Right cardiac atrium (tissue), 5 donors: ENCODE data around the gene TRPC3. TPM values are rescaled to one million over a fixed set of nuclear protein-coding genes. Genes with fewer than 3 reads are reported as not detected.

ENCODE experiments used
- ATAC-seq, 2 donors: fragments of 200-7000 bp; cut with Tn5 transposase; one replicate each; pipeline versions ENCODE4 v1.8.0 to v1.9.1; 2020; ENCODE audit warnings: moderate library complexity in 2 of 2, mild to moderate bottlenecking in 1 of 2
- DNase-seq, 3 donors: peaks; one replicate each; pipeline ENCODE4 v3.0.0-alpha.2; 2020
- H3K27ac ChIP-seq: one replicate; pipeline ENCODE4 v1.5.1; 2013; ENCODE audit warnings: mild to moderate bottlenecking, low read length, control low read depth, moderate library complexity
- H3K27me3 ChIP-seq: one replicate; pipeline ENCODE4 v1.6.1; 2013; ENCODE audit not compliant: control insufficient read depth, insufficient read depth
- H3K4me1 ChIP-seq: one replicate; pipeline ENCODE4 v1.6.1; 2013; ENCODE audit warnings: low read length; ENCODE audit not compliant: control insufficient read depth, insufficient read depth
- H3K4me3 ChIP-seq: one replicate; pipeline ENCODE4 v1.5.1; 2013; ENCODE audit warnings: low read length, control low read depth
- H3K9me3 ChIP-seq: one replicate; pipeline ENCODE4 v1.6.1; 2013; ENCODE audit warnings: low read length; ENCODE audit not compliant: control insufficient read depth
- WGBS: extraction: QIAGEN DNeasy Blood & Tissue Kit; methylation state at CpG from one replicate; pipeline ENCODE4 v1.1.7; 2013; 5-methylcytosine and 5-hydroxymethylcytosine counted together
- intact Hi-C, 4 donors: fragments of 100-400 bp; cut with DNase I; formaldehyde crosslinking; loops; one replicate each; pipeline versions ENCODE4 v1.11.0 to v1.14.0; 2022 to 2023
- polyA plus RNA-seq: library from polyadenylated mRNA; stranded (reverse); fragments of 200-250 nt; gene quantifications from one replicate; pipeline ENCODE4 v1.2.3, GENCODE V29; 2013
- total RNA-seq, 4 donors: library from RNA; stranded (reverse); fragmentation: NEBNext Ultra II Directional; extraction: Animal tissue kit (Norgen Biotek cat#: 25700); gene quantifications; one replicate each; pipeline ENCODE4 v1.2.1, GENCODE V29; 2021
- donor health status: healthy with polysubstance abuse.
- donor health status: DM: no; HTN: yes; CAD: no.
- donor health status: DM: no; HTN: no; CAD: no.
- donor health status: DM: no; HTN: yes; CAD: no; lungs with severe emphysema.
- donor health status: DM: yes; HTN: yes; CAD: no.

TRPC3 gene
- total and polyA plus RNA-seq, 5 donors = 0.09 to 0.34 (median 0.20) TPM

DNA sequence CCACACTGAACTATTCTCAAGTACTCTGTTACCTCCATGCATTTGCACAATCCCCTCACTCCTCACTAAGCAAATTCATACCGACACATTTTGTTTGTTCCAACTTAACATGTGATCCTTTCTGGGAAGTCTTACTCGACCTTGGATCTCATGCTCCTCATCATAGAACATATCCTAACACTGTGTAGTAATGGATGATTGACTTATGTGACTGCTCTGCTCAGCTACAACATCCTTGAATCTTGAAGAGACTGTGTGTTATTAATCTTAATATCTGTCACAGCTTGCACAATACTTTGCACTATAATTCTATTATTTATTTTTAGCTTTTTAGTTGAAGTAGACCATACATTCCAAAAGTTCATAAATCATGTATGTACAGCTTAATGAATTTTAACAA is 23.9 kb upstream of the TRPC3 start:
- ATAC-seq = no peak
- Histone ChIP-seq H3K9me3 (no peaks in the 10 kb centered on the region), H3K27ac (no peak overlapping the region), H3K4me3 (no peak overlapping the region), H3K27me3 (no peaks in the 10 kb centered on the region), H3K4me1 (no peaks in the 10 kb centered on the region)
- WGBS = 68% methylated on average over 2 of the region's 2 CpGs
- intact Hi-C loops = no loop called here
- no peak for DNase-seq

DNA sequence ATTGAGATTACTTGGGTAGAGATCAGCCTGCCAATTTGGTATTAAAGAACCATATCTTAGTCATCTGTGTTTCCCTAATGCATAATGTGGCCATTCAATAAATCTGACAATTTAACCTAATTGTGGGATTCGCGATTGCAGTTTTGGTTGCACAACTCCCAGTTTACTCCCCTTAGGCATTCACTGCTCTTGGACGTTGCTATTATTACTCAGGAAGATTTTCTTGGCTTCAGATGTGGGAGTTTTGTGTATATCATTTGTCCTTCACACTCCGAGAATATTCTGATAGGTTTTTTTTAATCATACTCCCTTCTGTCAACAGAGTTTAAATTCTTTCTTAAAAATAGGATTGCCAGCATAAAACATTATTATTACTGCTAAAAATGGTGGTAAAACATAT is 22.0 kb upstream of the TRPC3 start:
- no peak for ATAC-seq
- H3K9me3 ChIP-seq = no peaks in the 10 kb centered on the region
- intact Hi-C loops = no loop called here

GRCh38 chr4:121968859-121969258 is 17.0 kb upstream of the TRPC3 start:
- intact Hi-C loops = no loop called here
- Histone ChIP-seq H3K27me3 (no peaks in the 10 kb centered on the region), H3K9me3 (no peaks in the 10 kb centered on the region), H3K4me1 (no peaks in the 10 kb centered on the region), H3K27ac (no peak overlapping the region), H3K4me3 (no peak overlapping the region)
- WGBS = 68% methylated on average over 1 of the region's 1 CpG
- ATAC-seq (no peak), DNase-seq (no peak)

More for the DNA sequence above, 22.0 kb upstream of the TRPC3 start:
- DNase-seq = no peak
- Histone ChIP-seq H3K4me3 (no peak overlapping the region), H3K4me1 (no peaks in the 10 kb centered on the region), H3K27me3 (no peaks in the 10 kb centered on the region), H3K27ac (no peak overlapping the region)
- 49% methylated on average over 4 of the region's 4 CpGs for WGBS

GRCh38 chr4:121964958-121965357 is 13.1 kb upstream of the TRPC3 start:
- intact Hi-C loops = no loop called here
- Histone ChIP-seq H3K4me3 (no peak overlapping the region), H3K27me3 (no peaks in the 10 kb centered on the region), H3K27ac (no peak overlapping the region), H3K4me1 (no peaks in the 10 kb centered on the region), H3K9me3 (no peaks in the 10 kb centered on the region)
- ATAC-seq (no peak), DNase-seq (no peak)
- WGBS = 91% methylated on average over 1 of the region's 1 CpG

GRCh38 chr4:121960818-121961217 is 9.0 kb upstream of the TRPC3 start:
- WGBS = 64% methylated on average over 1 of the region's 1 CpG
- ATAC-seq = no peak
- no peaks in the 10 kb centered on the region for H3K27me3 ChIP-seq

GRCh38 chr4:121958777-121959176 is 6.9 kb upstream of the TRPC3 start:
- no peak for ATAC-seq

More at GRCh38 chr4:121960818-121961217, 9.0 kb upstream of the TRPC3 start:
- Histone ChIP-seq H3K9me3 (no peaks in the 10 kb centered on the region), H3K4me1 (no peaks in the 10 kb centered on the region), H3K27ac (no peak overlapping the region), H3K4me3 (no peak overlapping the region)
- intact Hi-C loops = no loop called here
- DNase-seq = no peak

GRCh38 chr4:121957266-121957665 is 5.4 kb upstream of the TRPC3 start:
- Histone ChIP-seq H3K27me3 (peaks cover 3% of the 10 kb centered on the region), H3K27ac (no peak overlapping the region), H3K4me1 (no peaks in the 10 kb centered on the region), H3K4me3 (no peak overlapping the region), H3K9me3 (no peaks in the 10 kb centered on the region)
- 96% methylated on average over 3 of the region's 3 CpGs for WGBS
- intact Hi-C loops = no loop called here
- DNase-seq (no peak), ATAC-seq (no peak)

More at GRCh38 chr4:121958777-121959176, 6.9 kb upstream of the TRPC3 start:
- Histone ChIP-seq H3K27me3 (peaks cover 3% of the 10 kb centered on the region), H3K9me3 (no peaks in the 10 kb centered on the region), H3K27ac (no peak overlapping the region), H3K4me1 (no peaks in the 10 kb centered on the region), H3K4me3 (no peak overlapping the region)
- no peak for DNase-seq
- WGBS = 80% methylated on average over 2 of the region's 2 CpGs
- intact Hi-C loops = no loop called here

DNA sequence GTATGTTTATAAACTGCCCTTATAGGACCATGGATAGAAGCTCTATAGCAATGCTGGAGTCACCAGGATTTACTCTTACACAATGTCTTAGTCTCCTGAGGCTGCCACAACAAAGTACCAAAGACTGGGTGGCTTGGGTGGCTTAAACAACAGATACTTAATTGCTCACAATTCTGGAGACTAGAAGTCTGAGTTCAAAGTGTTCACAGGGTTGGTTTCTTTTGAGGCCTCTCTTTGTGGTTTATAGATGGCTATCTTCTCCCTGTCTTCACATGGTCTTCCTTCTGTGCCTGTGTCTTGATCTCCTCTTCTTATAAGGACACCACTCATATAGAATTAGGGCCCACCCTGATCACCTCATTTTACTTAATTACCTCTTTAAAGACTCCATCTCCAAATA is 2.0 kb upstream of the TRPC3 start:
- H3K27me3 ChIP-seq = peaks cover 3% of the 10 kb centered on the region
- intact Hi-C loops = no loop called here
- no peak overlapping the region for H3K27ac ChIP-seq
- no peaks in the 10 kb centered on the region for H3K4me1 ChIP-seq
- no peak for DNase-seq
- H3K9me3 ChIP-seq = no peaks in the 10 kb centered on the region
- no peak for ATAC-seq
- H3K4me3 ChIP-seq = no peak overlapping the region

- no peaks in the 10 kb centered on the region for H3K9me3 ChIP-seq
- H3K27me3 ChIP-seq = peaks cover 3% of the 10 kb centered on the region
- 50% methylated on average over 7 of the region's 7 CpGs for WGBS
- DNase-seq = no peak
- H3K4me3 ChIP-seq = peak overlapping the region; percentile 68
- no peak overlapping the region for H3K27ac ChIP-seq
- intact Hi-C loops = no loop called here
- no peaks in the 10 kb centered on the region for H3K4me1 ChIP-seq
- no peak for ATAC-seq
These were observed 430 bp upstream of the TRPC3 start for GRCh38 chr4:121952290-121952689.

DNA sequence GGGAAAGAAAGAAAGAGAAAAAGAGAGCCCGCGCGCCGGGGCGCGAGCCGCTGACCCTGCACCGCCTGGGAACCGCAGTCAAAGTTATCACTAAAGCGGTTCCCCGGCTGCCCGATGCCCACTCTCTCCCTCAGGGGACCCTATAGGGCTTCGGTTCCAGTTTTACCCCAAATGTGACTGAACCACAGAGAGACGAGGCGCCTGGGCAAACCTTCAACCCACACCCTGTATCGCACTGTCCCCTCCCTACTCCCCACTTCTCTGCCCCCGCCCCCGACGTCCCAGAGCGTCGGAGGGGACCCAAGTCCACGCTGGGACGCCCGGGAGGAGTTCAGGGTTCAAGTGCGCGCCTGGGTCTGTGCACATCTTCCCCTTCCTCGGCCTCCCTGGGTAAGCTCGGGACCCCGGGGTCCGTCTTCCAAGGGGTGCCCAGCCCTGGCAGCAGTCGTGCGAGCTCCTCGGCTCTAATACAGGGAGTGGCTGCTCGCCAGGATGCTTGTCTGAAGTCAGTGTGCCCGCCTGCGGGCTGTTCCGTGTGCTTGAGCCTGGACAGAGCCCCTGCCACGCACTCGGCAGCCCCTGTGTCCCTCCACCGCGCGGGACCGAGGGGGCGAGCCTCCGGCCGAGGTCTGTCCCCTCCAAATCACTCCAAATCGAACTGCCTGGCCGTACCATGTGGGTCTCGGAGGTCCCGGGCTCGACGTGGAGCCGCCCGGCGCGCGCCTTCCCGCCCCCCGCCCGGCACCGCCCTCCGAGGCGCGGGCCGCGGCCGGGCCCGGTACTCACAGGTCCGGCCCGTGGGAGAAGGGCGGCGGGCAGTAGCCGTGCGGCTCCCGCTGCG is 960 bp downstream of the TRPC3 start:
- DNase-seq (peak; percentile 28 to 60 (median 60)), ATAC-seq (peak; percentile 50 to 64)
- peaks cover 3% of the 10 kb centered on the region for H3K27me3 ChIP-seq
- under 1% methylated on average over 76 of the region's 76 CpGs for WGBS
- H3K27ac ChIP-seq = no peak overlapping the region
- intact Hi-C loops = no loop called here
- H3K4me3 ChIP-seq = peak overlapping the region; percentile 68
- H3K9me3 ChIP-seq = no peaks in the 10 kb centered on the region
- H3K4me1 ChIP-seq = no peaks in the 10 kb centered on the region

DNA sequence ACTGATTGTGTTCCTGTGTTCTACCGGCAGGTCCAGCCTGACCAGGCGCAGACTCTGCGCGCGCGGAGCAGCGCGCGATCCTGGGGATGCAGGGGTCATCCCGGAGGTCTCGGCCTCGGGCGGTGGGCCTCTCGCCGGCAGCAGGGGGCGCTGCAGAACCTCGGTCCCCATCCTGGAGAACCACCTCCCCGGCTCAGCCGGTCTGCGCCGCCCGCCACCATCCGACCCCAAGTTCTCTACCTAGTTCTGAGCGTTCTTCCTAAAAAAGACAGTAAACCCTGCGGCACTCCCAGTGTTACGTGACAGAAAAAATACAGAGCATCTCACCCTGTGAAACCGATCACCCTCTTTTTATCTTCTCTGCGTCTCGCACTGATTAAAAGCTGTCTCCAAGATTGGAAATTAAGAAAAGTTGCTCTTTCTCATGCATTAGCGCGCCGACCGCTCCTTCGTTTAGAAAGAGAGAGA is 1.6 kb downstream of the TRPC3 start:
- Histone ChIP-seq H3K4me3 (peak overlapping the region; percentile 68), H3K27me3 (no peaks in the 10 kb centered on the region), H3K9me3 (no peaks in the 10 kb centered on the region), H3K27ac (no peak overlapping the region), H3K4me1 (no peaks in the 10 kb centered on the region)
- DNase-seq (peak; percentile 80 to 93 (median 90)), ATAC-seq (peak; percentile 94 to 97)
- intact Hi-C loops = no loop called here
- 1% methylated on average over 34 of the region's 34 CpGs for WGBS
